H9 (cell line): Measurements from ENCODE around the gene CAPN9. TPM values are rescaled to one million over a fixed set of nuclear protein-coding genes. Genes with fewer than 3 reads are reported as not detected.

Source experiments
- DNase-seq: peaks from one replicate; pipeline ENCODE4 v3.0.0-alpha.2; 2017
- H2AFZ ChIP-seq: one replicate; pipeline ENCODE4 v1.6.1; 2013; ENCODE audit warnings: mild to moderate bottlenecking, low read length, control low read depth, moderate library complexity
- H2AK5ac ChIP-seq: 2 replicates; pipeline ENCODE4 v1.6.1; 2013; ENCODE audit warnings: low read length, control low read depth, mixed read lengths; ENCODE audit not compliant: insufficient read length
- H2BK120ac ChIP-seq: one replicate; pipeline ENCODE4 v1.6.1; 2013; ENCODE audit warnings: low read depth, mild to moderate bottlenecking, low read length, control low read depth, inconsistent platforms; ENCODE audit not compliant: poor library complexity, severe bottlenecking
- H2BK12ac ChIP-seq: 2 replicates; pipeline ENCODE4 v1.6.1; 2013; ENCODE audit warnings: low read length, control low read depth, mixed read lengths, low read depth; ENCODE audit not compliant: insufficient read length
- H2BK15ac ChIP-seq: 2 replicates; pipeline ENCODE4 v1.6.1; 2013; ENCODE audit warnings: low read depth, low read length, control low read depth
- H2BK20ac ChIP-seq: one replicate; pipeline ENCODE4 v1.6.1; 2013; ENCODE audit warnings: low read depth, mild to moderate bottlenecking, low read length, control low read depth, inconsistent platforms; ENCODE audit not compliant: poor library complexity, severe bottlenecking
- H2BK5ac ChIP-seq: 2 replicates; pipeline ENCODE4 v1.6.1; 2013; ENCODE audit warnings: low read length, control low read depth, mixed read lengths; ENCODE audit not compliant: insufficient read length
- H3K14ac ChIP-seq: 2 replicates; pipeline ENCODE4 v1.6.1; 2013; ENCODE audit warnings: low read length, control low read depth; ENCODE audit not compliant: insufficient read depth
- H3K18ac ChIP-seq: 2 replicates; pipeline ENCODE4 v1.6.1; 2013; ENCODE audit warnings: low read depth, mild to moderate bottlenecking, mixed read lengths, low read length, control low read depth; ENCODE audit not compliant: insufficient read length
- H3K23ac ChIP-seq: 2 replicates; pipeline ENCODE4 v1.6.1; 2013; ENCODE audit warnings: low read length, control low read depth, mixed read lengths, low read depth; ENCODE audit not compliant: insufficient read length
- H3K23me2 ChIP-seq: 2 replicates; pipeline ENCODE4 v1.6.1; 2013; ENCODE audit warnings: low read depth, mild to moderate bottlenecking, mixed read lengths, low read length, control low read depth; ENCODE audit not compliant: insufficient read length, poor library complexity, severe bottlenecking
- H3K27ac ChIP-seq: 2 replicates; pipeline ENCODE4 v1.5.1; 2013; ENCODE audit warnings: low read length, control low read depth, mixed read lengths, low read depth; ENCODE audit not compliant: insufficient read length
- H3K27me3 ChIP-seq: 2 replicates; pipeline ENCODE4 v1.6.1; 2013; ENCODE audit warnings: low read length, control low read depth, inconsistent platforms; ENCODE audit not compliant: insufficient read depth
- H3K4ac ChIP-seq: 2 replicates; pipeline ENCODE4 v1.6.1; 2013; ENCODE audit warnings: low read depth, mild to moderate bottlenecking, control low read depth, inconsistent platforms, low read length, moderate library complexity
- H3K4me1 ChIP-seq: 2 replicates; pipeline ENCODE4 v1.6.1; 2013; ENCODE audit warnings: low read length, control low read depth, inconsistent platforms; ENCODE audit not compliant: insufficient read depth
- H3K4me2 ChIP-seq: 2 replicates; pipeline ENCODE4 v1.6.1; 2013; ENCODE audit warnings: low read length, control low read depth, mixed read lengths; ENCODE audit not compliant: insufficient read length, insufficient read depth
- H3K56ac ChIP-seq: 2 replicates; pipeline ENCODE4 v1.6.1; 2013; ENCODE audit warnings: low read depth, mild to moderate bottlenecking, mixed read lengths, low read length, control low read depth; ENCODE audit not compliant: insufficient read length
- H3K79me1 ChIP-seq: 2 replicates; pipeline ENCODE4 v1.6.1; 2013; ENCODE audit warnings: low read depth, mild to moderate bottlenecking, moderate library complexity, low read length, control low read depth, inconsistent platforms; ENCODE audit not compliant: insufficient read depth, poor library complexity, severe bottlenecking
- H3K79me2 ChIP-seq: 2 replicates; pipeline ENCODE4 v1.6.1; 2013; ENCODE audit warnings: low read length, control low read depth, inconsistent platforms; ENCODE audit not compliant: insufficient read depth
- H3K9ac ChIP-seq: 2 replicates; pipeline ENCODE4 v1.6.1; 2013; ENCODE audit warnings: low read length, control low read depth, mixed read lengths; ENCODE audit not compliant: insufficient read length; ENCODE audit errors: extremely low read depth
- H3K9me3 ChIP-seq: one replicate; pipeline ENCODE4 v1.6.1; 2013; ENCODE audit warnings: low read depth, low read length, inconsistent platforms; ENCODE audit not compliant: control insufficient read depth
- H3T11ph ChIP-seq: one replicate; pipeline ENCODE4 v1.6.1; 2013; ENCODE audit warnings: mild to moderate bottlenecking, low read length, control low read depth, inconsistent platforms
- H4K20me1 ChIP-seq: one replicate; pipeline ENCODE4 v1.6.1; 2013; ENCODE audit not compliant: control insufficient read depth, insufficient read length, insufficient read depth
- H4K5ac ChIP-seq: 2 replicates; pipeline ENCODE4 v1.6.1; 2013; ENCODE audit warnings: low read depth, mild to moderate bottlenecking, mixed read lengths, low read length, control low read depth; ENCODE audit not compliant: insufficient read length
- H4K8ac ChIP-seq: replicated peaks from 2 replicates; pipeline ENCODE4 v1.6.1; 2013; ENCODE audit warnings: low read length, control low read depth, mixed read lengths, low read depth; ENCODE audit not compliant: insufficient read length
- H4K91ac ChIP-seq: 2 replicates; pipeline ENCODE4 v1.6.1; 2013; ENCODE audit warnings: low read depth, mild to moderate bottlenecking, moderate library complexity, mixed read lengths, low read length, control low read depth; ENCODE audit not compliant: insufficient read length
- H3K27ac Mint-ChIP-seq, 3 experiments: 2 replicates in 2 of 3; 3 replicates in 1 of 3; pipeline ENCODE4 v1.8.0; 2020 to 2021; ENCODE audit warnings: mixed read lengths in 3 of 3, mild to moderate bottlenecking in 1 of 3, moderate library complexity in 1 of 3
- H3K27me3 Mint-ChIP-seq: 2 replicates; pipeline ENCODE4 v1.8.0; 2021; ENCODE audit warnings: low read depth, mild to moderate bottlenecking, moderate library complexity, mixed read lengths
- H3K36me3 Mint-ChIP-seq, 3 experiments: 2 replicates in 2 of 3; 3 replicates in 1 of 3; pipeline ENCODE4 v1.8.0; 2020 to 2021; ENCODE audit warnings: low read depth in 3 of 3, mixed read lengths in 3 of 3; ENCODE audit not compliant: insufficient read depth in 1 of 3
- H3K4me1 Mint-ChIP-seq, 2 experiments: 2 replicates each; pipeline ENCODE4 v1.8.0; 2020; ENCODE audit warnings: mixed read lengths in 2 of 2
- H3K4me3 Mint-ChIP-seq, 2 experiments: 2 replicates in 1 of 2; 3 replicates in 1 of 2; pipeline ENCODE4 v1.8.0; 2020 to 2021; ENCODE audit warnings: mild to moderate bottlenecking in 2 of 2, mixed read lengths in 2 of 2, moderate library complexity in 1 of 2
- H3K9me3 Mint-ChIP-seq, 2 experiments: 2 replicates in 1 of 2; 3 replicates in 1 of 2; pipeline ENCODE4 v1.8.0; 2020; ENCODE audit warnings: mild to moderate bottlenecking in 2 of 2, mixed read lengths in 2 of 2, moderate library complexity in 1 of 2
- WGBS: extraction: QIAGEN DNeasy Blood & Tissue Kit; methylation state at CpG from one replicate; pipeline ENCODE4 v1.1.7; 2013; ENCODE audit warnings: missing lambda C conversion rate, low lambda C conversion rate, mixed read lengths; ENCODE audit not compliant: insufficient read length; ENCODE audit errors: extremely low coverage; 5-methylcytosine and 5-hydroxymethylcytosine counted together
- total RNA-seq: library from RNA; stranded (reverse); gene quantifications from 2 replicates; pipeline ENCODE4 v1.2.1, GENCODE V29; 2021
- TF ChIP-seq, protein P1 (sequence below): fragments of 200-600 bp; sonication (generic); conservative IDR thresholded peaks from 3 replicates; pipeline ENCODE4 v1.8.0; 2021; ENCODE audit warnings: antibody characterized with exemption, mild to moderate bottlenecking

CAPN9 gene
- total RNA-seq, 1 experiment from 2014 or later = 0.22 TPM

DNA sequence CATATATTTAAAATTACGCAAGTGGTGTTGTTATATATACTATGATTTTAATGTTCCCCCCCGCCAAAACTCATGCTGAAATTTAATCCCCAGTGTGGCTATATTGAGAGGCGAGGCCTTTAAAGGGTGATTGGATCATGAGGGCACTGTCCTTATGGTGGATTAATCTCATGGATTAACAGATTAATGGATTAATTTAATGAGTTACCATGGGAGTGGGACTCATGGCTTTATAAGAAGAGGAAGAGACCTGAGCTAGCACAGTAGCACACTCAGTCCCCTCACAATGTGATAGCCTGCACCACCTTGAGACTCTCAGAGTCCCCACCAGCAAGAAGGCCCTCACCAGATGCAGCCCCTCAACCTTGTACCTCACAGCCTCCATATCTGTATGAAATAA, 86.3 kb downstream of the CAPN9 start:
- Mint-ChIP-seq H3K4me1 (no peaks in the 10 kb centered on the region), H3K4me3 (no peak overlapping the region), H3K9me3 (no peaks in the 10 kb centered on the region), H3K27me3 (peaks cover 9% of the 10 kb centered on the region), H3K27ac (no peak overlapping the region), H3K36me3 (peaks cover 4 to 10% (median 6%) of the 10 kb centered on the region in 3 experiments; a peak in 5 of 7 replicates)
- no peaks in the 10 kb centered on the region for H3K23me2 ChIP-seq
- no peaks in the 10 kb centered on the region for H3K9me3 ChIP-seq
- H3K4me1 ChIP-seq = no peaks in the 10 kb centered on the region
- H2AK5ac ChIP-seq = no peak overlapping the region
- H4K5ac ChIP-seq = no peak overlapping the region
- no peaks in the 10 kb centered on the region for H4K20me1 ChIP-seq
- H2BK12ac ChIP-seq = no peak overlapping the region
- H3K4me2 ChIP-seq = no peak overlapping the region
- H2BK120ac ChIP-seq = no peak overlapping the region
- no peak for DNase-seq
- H3K27me3 ChIP-seq = no peaks in the 10 kb centered on the region
- no peak overlapping the region for H3K23ac ChIP-seq
- H2AFZ ChIP-seq = no peak overlapping the region
- WGBS = no CpG with 5 or more reads among the region's 3 CpGs
- H3K56ac ChIP-seq = no peak overlapping the region
- no peak overlapping the region for H2BK15ac ChIP-seq
- TF ChIP-seq, protein P1, sequence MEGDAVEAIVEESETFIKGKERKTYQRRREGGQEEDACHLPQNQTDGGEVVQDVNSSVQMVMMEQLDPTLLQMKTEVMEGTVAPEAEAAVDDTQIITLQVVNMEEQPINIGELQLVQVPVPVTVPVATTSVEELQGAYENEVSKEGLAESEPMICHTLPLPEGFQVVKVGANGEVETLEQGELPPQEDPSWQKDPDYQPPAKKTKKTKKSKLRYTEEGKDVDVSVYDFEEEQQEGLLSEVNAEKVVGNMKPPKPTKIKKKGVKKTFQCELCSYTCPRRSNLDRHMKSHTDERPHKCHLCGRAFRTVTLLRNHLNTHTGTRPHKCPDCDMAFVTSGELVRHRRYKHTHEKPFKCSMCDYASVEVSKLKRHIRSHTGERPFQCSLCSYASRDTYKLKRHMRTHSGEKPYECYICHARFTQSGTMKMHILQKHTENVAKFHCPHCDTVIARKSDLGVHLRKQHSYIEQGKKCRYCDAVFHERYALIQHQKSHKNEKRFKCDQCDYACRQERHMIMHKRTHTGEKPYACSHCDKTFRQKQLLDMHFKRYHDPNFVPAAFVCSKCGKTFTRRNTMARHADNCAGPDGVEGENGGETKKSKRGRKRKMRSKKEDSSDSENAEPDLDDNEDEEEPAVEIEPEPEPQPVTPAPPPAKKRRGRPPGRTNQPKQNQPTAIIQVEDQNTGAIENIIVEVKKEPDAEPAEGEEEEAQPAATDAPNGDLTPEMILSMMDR = no peak
- H3K18ac ChIP-seq = no peak overlapping the region
- no peak overlapping the region for H3K27ac ChIP-seq
- no peak overlapping the region for H3K9ac ChIP-seq
- no peak overlapping the region for H2BK5ac ChIP-seq
- H3K4ac ChIP-seq = no peak overlapping the region
- no peak overlapping the region for H2BK20ac ChIP-seq
- H4K91ac ChIP-seq = no peak overlapping the region
- H4K8ac ChIP-seq = no peak overlapping the region
- H3K79me2 ChIP-seq = no peaks in the 10 kb centered on the region
- no peaks in the 10 kb centered on the region for H3K79me1 ChIP-seq
- H3T11ph ChIP-seq = no peak overlapping the region
- no peak overlapping the region for H3K14ac ChIP-seq
